ENCODE measurements around the gene SMG6. TPM values are rescaled to one million over a fixed set of nuclear protein-coding genes. Genes with fewer than 3 reads are reported as not detected.
A peak's percentile ranks its signal among the peaks of the same experiment; 100 is the strongest.

Gene SMG6
- total RNA-seq, 2 donors from 2014 or later = 39.0 to 52.8 TPM

GRCh38 chr17:2087597-2088211 lies 215.9 kb downstream of the SMG6 start:
- H3K9me3 Mint-ChIP-seq = no peaks in the 10 kb centered on the region
- ATAC-seq (replicated peaks) = peak; percentile 67
- H3K27me3 Mint-ChIP-seq = no peaks in the 10 kb centered on the region
- peak overlapping the region; percentile 72 for H3K27ac Mint-ChIP-seq
- peak overlapping the region; percentile 77 for H3K4me3 Mint-ChIP-seq
- peaks cover 51% of the 10 kb centered on the region for H3K4me1 Mint-ChIP-seq
- H3K36me3 Mint-ChIP-seq (ENCODE audit: low read depth) = peaks cover 54% of the 10 kb centered on the region

- no peak for ATAC-seq (replicated peaks)
- Mint-ChIP-seq H3K27me3 (no peaks in the 10 kb centered on the region), H3K36me3 (ENCODE audit: low read depth) (peaks cover 64% of the 10 kb centered on the region)
These were observed 217.3 kb downstream of the SMG6 start for GRCh38 chr17:2086306-2086705.

DNA sequence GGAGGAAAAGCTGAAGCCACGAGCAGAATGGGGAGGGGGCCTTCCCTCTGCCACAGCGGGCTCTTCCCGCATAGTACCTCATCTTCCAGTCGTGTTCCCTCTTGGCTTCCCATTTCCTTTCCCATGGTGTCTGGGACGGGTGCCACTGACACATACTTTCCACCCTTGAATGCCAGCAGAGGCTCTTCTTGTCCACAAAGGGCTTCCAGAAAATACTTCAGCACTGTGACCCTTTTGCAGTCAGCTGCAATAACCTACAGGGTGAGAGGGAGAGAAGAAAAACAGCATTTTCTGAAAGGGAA lies 218.0 kb downstream of the SMG6 start:
- Mint-ChIP-seq H3K27ac (no peak overlapping the region), H3K9me3 (no peaks in the 10 kb centered on the region), H3K4me3 (no peak overlapping the region), H3K36me3 (ENCODE audit: low read depth) (peaks cover 71% of the 10 kb centered on the region), H3K4me1 (peaks cover 55% of the 10 kb centered on the region), H3K27me3 (no peaks in the 10 kb centered on the region)
- no peak for ATAC-seq (replicated peaks)

More at GRCh38 chr17:2086306-2086705, 217.3 kb downstream of the SMG6 start:
- H3K9me3 Mint-ChIP-seq = no peaks in the 10 kb centered on the region
- H3K4me1 Mint-ChIP-seq = peaks cover 55% of the 10 kb centered on the region
- no peak overlapping the region for H3K27ac Mint-ChIP-seq
- H3K4me3 Mint-ChIP-seq = peak overlapping the region; percentile 77

GRCh38 chr17:2084766-2085647 lies 218.6 kb downstream of the SMG6 start:
- Mint-ChIP-seq H3K4me1 (peaks cover 52% of the 10 kb centered on the region), H3K27me3 (no peaks in the 10 kb centered on the region), H3K4me3 (peak overlapping the region; percentile 6), H3K36me3 (ENCODE audit: low read depth) (peaks cover 77% of the 10 kb centered on the region), H3K27ac (peak overlapping the region; percentile 29), H3K9me3 (no peaks in the 10 kb centered on the region)
- no peak for ATAC-seq (replicated peaks)

GRCh38 chr17:2084036-2084765 lies 219.4 kb downstream of the SMG6 start:
- peak overlapping the region; percentile 6 for H3K4me3 Mint-ChIP-seq
- H3K9me3 Mint-ChIP-seq = no peaks in the 10 kb centered on the region
- peaks cover 85% of the 10 kb centered on the region for H3K36me3 Mint-ChIP-seq (ENCODE audit: low read depth)
- H3K27me3 Mint-ChIP-seq = no peaks in the 10 kb centered on the region
- peak overlapping the region; percentile 39 for H3K27ac Mint-ChIP-seq
- peaks cover 45% of the 10 kb centered on the region for H3K4me1 Mint-ChIP-seq
- ATAC-seq (replicated peaks) = no peak

- Mint-ChIP-seq H3K27me3 (no peaks in the 10 kb centered on the region), H3K9me3 (no peaks in the 10 kb centered on the region), H3K4me3 (no peak overlapping the region), H3K4me1 (peaks cover 40% of the 10 kb centered on the region), H3K36me3 (ENCODE audit: low read depth) (peaks cover 90% of the 10 kb centered on the region), H3K27ac (peak overlapping the region; percentile 39)
- ATAC-seq (replicated peaks) = peak; percentile 8
These were observed 220.0 kb downstream of the SMG6 start for GRCh38 chr17:2083613-2084035.

- H3K27ac Mint-ChIP-seq = peak overlapping the region; percentile 69
- peak overlapping the region; percentile 42 for H3K4me3 Mint-ChIP-seq
- H3K9me3 Mint-ChIP-seq = no peaks in the 10 kb centered on the region
- peaks cover 27% of the 10 kb centered on the region for H3K4me1 Mint-ChIP-seq
- H3K27me3 Mint-ChIP-seq = no peaks in the 10 kb centered on the region
- peak; percentile 67 for ATAC-seq (replicated peaks)
- H3K36me3 Mint-ChIP-seq (ENCODE audit: low read depth) = peaks cover 98% of the 10 kb centered on the region
These were observed 221.4 kb downstream of the SMG6 start for GRCh38 chr17:2082003-2082781.

DNA sequence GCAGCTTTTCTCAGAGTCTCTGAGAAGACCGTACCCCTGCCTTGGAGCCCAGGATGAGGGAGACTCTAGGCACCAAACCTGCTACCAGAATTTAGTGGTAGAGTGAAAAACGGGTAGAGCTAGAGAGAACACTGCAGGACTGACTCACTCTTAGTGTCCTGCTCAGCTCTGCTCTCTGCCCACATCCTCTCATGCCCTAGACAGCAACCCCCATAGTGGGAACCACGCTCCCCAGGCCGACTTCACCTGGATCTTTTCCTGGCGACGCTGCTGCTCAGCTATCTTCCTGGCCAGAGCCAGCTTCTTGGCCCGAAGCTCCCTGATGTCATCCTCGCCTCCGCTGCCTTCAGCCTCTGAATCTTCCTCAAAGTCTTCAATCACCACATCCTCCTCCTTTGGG lies 222.0 kb downstream of the SMG6 start:
- peak; percentile 75 for ATAC-seq (replicated peaks)
- peaks cover 98% of the 10 kb centered on the region for H3K36me3 Mint-ChIP-seq (ENCODE audit: low read depth)
- no peaks in the 10 kb centered on the region for H3K27me3 Mint-ChIP-seq
- H3K9me3 Mint-ChIP-seq = no peaks in the 10 kb centered on the region
- peaks cover 21% of the 10 kb centered on the region for H3K4me1 Mint-ChIP-seq
- H3K4me3 Mint-ChIP-seq = peak overlapping the region; percentile 42
- peak overlapping the region; percentile 69 for H3K27ac Mint-ChIP-seq

- Mint-ChIP-seq H3K27ac (no peak overlapping the region), H3K36me3 (ENCODE audit: low read depth) (peaks cover 84% of the 10 kb centered on the region), H3K4me1 (peaks cover 4% of the 10 kb centered on the region), H3K27me3 (no peaks in the 10 kb centered on the region), H3K9me3 (no peaks in the 10 kb centered on the region), H3K4me3 (no peak overlapping the region)
- no peak for ATAC-seq (replicated peaks)
These were observed 226.5 kb downstream of the SMG6 start for GRCh38 chr17:2077040-2077439.

DNA sequence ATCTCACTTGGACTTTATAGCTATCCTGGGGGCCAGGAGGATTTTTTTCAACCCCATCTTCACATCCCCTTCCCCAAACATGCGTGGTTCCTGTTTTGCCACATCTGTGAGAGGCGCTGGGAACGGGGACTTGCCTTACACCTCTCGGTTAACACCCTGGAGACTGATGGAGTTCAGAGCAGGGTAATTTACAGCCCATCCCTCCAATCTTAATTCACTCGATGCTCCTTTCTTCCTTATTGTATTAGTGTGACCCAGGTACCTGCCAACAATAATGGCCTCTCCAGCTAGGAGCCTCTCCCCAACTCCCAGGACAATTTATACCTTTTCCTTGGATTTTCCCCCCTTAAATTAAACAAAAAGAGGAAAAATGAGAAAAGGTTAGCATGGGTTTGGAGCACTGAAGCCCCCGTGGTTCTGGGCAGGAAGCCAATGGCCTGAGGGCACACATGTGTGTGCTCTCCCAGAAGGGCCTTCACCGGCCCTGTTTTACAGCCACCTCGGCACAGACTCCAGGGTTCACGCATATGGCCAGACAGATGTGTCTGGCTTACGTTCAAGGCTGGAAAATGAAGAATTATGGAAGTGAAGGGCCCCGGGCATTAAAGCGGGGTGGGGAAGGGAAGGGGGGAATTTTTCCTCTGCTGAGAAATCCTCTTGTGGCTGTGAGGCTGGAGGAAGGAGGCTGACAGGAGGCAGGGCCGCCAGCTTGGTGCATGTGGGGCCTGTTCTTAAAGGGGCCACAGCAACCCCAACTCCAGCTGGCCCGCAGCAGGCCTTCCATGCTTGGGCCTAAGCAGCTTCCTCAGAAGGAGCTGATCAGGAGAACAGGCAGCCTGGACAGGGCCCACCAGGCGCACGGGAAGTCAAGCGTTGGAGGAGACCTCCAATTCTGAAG lies 227.2 kb downstream of the SMG6 start:
- H3K27ac Mint-ChIP-seq = no peak overlapping the region
- peaks cover 84% of the 10 kb centered on the region for H3K36me3 Mint-ChIP-seq (ENCODE audit: low read depth)
- peaks cover under 1% of the 10 kb centered on the region for H3K4me1 Mint-ChIP-seq
- ATAC-seq (replicated peaks) = no peak
- H3K9me3 Mint-ChIP-seq = no peaks in the 10 kb centered on the region
- no peak overlapping the region for H3K4me3 Mint-ChIP-seq
- no peaks in the 10 kb centered on the region for H3K27me3 Mint-ChIP-seq

- Mint-ChIP-seq H3K36me3 (ENCODE audit: low read depth) (peaks cover 82% of the 10 kb centered on the region), H3K4me1 (peaks cover 7% of the 10 kb centered on the region), H3K9me3 (no peaks in the 10 kb centered on the region), H3K27ac (no peak overlapping the region), H3K27me3 (no peaks in the 10 kb centered on the region), H3K4me3 (no peak overlapping the region)
- ATAC-seq (replicated peaks) = no peak
These were observed 228.1 kb downstream of the SMG6 start for GRCh38 chr17:2075336-2076086.

- peaks cover 12% of the 10 kb centered on the region for H3K4me1 Mint-ChIP-seq
- H3K27me3 Mint-ChIP-seq = no peaks in the 10 kb centered on the region
- no peak for ATAC-seq (replicated peaks)
- peaks cover 81% of the 10 kb centered on the region for H3K36me3 Mint-ChIP-seq (ENCODE audit: low read depth)
- no peak overlapping the region for H3K27ac Mint-ChIP-seq
- no peaks in the 10 kb centered on the region for H3K9me3 Mint-ChIP-seq
- no peak overlapping the region for H3K4me3 Mint-ChIP-seq
These were observed 228.7 kb downstream of the SMG6 start for GRCh38 chr17:2074919-2075318.

Measured in activated T-helper 17 cell treated with anti-CD3 and anti-CD28 coated beads, Interleukin-2, amount 50 U/mL, for 72 hours (primary cell).